HepG2 (cell line): ENCODE measurements around the gene MED15. TPM values are rescaled to one million over a fixed set of nuclear protein-coding genes. Genes with fewer than 3 reads are reported as not detected.

Experiments used
- FOXC1 ChIP-seq: sonication (generic); formaldehyde crosslinking; IDR thresholded peaks from 2 replicates; pipeline ENCODE4 v1.8.0; 2022; ENCODE audit warnings: mild to moderate bottlenecking, missing genetic modification reagents, borderline replicate concordance
- MAFF ChIP-seq: IDR thresholded peaks from 2 replicates; pipeline ENCODE4 v1.6.1; 2011; ENCODE audit warnings: low read depth, low read length, improper control_type of control experiment
- NR1H2 ChIP-seq: sonication (generic); formaldehyde crosslinking; IDR thresholded peaks from 2 replicates; pipeline ENCODE4 v1.8.1; 2022; ENCODE audit warnings: low read depth, missing genetic modification reagents, borderline replicate concordance
- RFX3 ChIP-seq: IDR thresholded peaks from 2 replicates; pipeline ENCODE4 v1.6.1; 2016; ENCODE audit warnings: missing biosample characterization, missing genetic modification reagents
- SMARCE1 ChIP-seq: fragments of 450-650 bp; IDR thresholded peaks from 2 replicates; pipeline ENCODE4 v1.6.1; 2017; ENCODE audit warnings: borderline replicate concordance
- ZBTB7B ChIP-seq: sonication (generic); formaldehyde crosslinking; IDR thresholded peaks from 2 replicates; pipeline ENCODE4 v1.4.0; 2020; ENCODE audit warnings: missing genetic modification reagents
- ZNF687 ChIP-seq: sonication (generic); formaldehyde crosslinking; IDR thresholded peaks from 2 replicates; pipeline ENCODE4 v1.5.1; 2020; ENCODE audit warnings: mild to moderate bottlenecking, missing genetic modification reagents, moderate library complexity
- polyA plus RNA-seq, 8 experiments: library from polyadenylated mRNA; depleted of rRNA in 3 of 8; stranded (reverse) in 7 of 8; unstranded in 1 of 8; fragments of >200 nt; fragmentation: Illumina TruSeq in 4 of 8; extraction: Trizol in 4 of 8; gene quantifications; 2 replicates each; pipeline versions ENCODE4 v1.2.1 to v1.2.3, GENCODE V29; 2011 to 2016; ENCODE audit warnings: low read depth in 4 of 8, missing spikeins in 1 of 8, mixed read lengths in 1 of 8; ENCODE audit not compliant: insufficient read depth in 1 of 8
- total RNA-seq, 5 experiments: library from RNA; depleted of rRNA; stranded (reverse); fragments of >200 nt; fragmentation: Illumina TruSeq; extraction: Trizol; gene quantifications; 2 replicates each; pipeline ENCODE4 v1.2.3, GENCODE V29; 2016; ENCODE audit warnings: low read depth in 1 of 5

MED15 gene
- total and polyA plus RNA-seq, 2 of the 13 experiments (the other 11 are each of a cell fraction or from before 2014, with no cell fraction given) = 14.3 to 27.0 TPM

- TF ChIP-seq ZNF687 (CRISPR knock-in tag) (no peak), NR1H2 (CRISPR knock-in tag) (no peak), SMARCE1 (no peak), FOXC1 (CRISPR knock-in tag) (no peak), MAFF (no peak), RFX3 (no peak), ZBTB7B (CRISPR knock-in tag) (no peak)
- TF ChIP-seq, all 625 proteins: peak for 0
Observed at GRCh38 chr22:20580611-20581502, 73.4 kb downstream of the MED15 start (continued).
